ENCODE data around the gene PRF1. TPM values are rescaled to one million over a fixed set of nuclear protein-coding genes. Genes with fewer than 3 reads are reported as not detected.

The PRF1 gene
- total RNA-seq, 1 donor from 2014 or later = not detected

GRCh38 chr10:70605161-70605560 is 2.6 kb upstream of the PRF1 start:
- no peak for DNase-seq (ENCODE audit: low spot score)
- H3K4me3 Mint-ChIP-seq (ENCODE audit: unreplicated experiment) = no peak overlapping the region
- no peaks in the 10 kb centered on the region for H3K36me3 Mint-ChIP-seq (ENCODE audit: low read depth)
- H3K27me3 Mint-ChIP-seq (ENCODE audit: low read depth) = no peaks in the 10 kb centered on the region
- no peaks in the 10 kb centered on the region for H3K4me1 Mint-ChIP-seq (ENCODE audit: low read depth)
- no peak overlapping the region for H3K27ac Mint-ChIP-seq (ENCODE audit: unreplicated experiment)
- TF ChIP-seq CTCF (IDR thresholded peaks at IDR 0.05) = no peak
- H3K9me3 Mint-ChIP-seq (ENCODE audit: low read depth) = no peaks in the 10 kb centered on the region

DNA sequence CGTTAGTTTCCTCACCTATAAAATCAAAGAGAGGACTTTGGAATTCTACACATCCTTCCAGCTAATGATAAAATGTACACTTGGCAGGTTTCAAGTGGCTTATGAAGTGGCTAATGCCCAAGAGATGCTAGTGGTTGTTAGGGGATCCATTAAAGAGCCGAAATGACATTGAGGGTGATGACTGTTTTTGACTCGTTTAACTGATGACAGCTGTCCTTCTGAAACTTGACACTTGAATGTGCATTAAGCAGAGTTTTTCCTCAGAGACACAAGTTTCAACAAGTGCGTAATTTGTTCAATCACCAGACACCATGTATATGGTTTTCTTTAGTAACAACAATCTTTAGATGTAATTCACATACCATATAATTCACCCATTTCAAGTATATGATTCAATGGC is 1.6 kb upstream of the PRF1 start:
- H3K9me3 Mint-ChIP-seq (ENCODE audit: low read depth) = no peaks in the 10 kb centered on the region
- DNase-seq (ENCODE audit: low spot score) = no peak
- H3K36me3 Mint-ChIP-seq (ENCODE audit: low read depth) = no peaks in the 10 kb centered on the region
- no peak overlapping the region for H3K4me3 Mint-ChIP-seq (ENCODE audit: unreplicated experiment)
- no peak overlapping the region for H3K27ac Mint-ChIP-seq (ENCODE audit: unreplicated experiment)
- no peak for TF ChIP-seq CTCF (IDR thresholded peaks at IDR 0.05)
- H3K27me3 Mint-ChIP-seq (ENCODE audit: low read depth) = no peaks in the 10 kb centered on the region
- no peaks in the 10 kb centered on the region for H3K4me1 Mint-ChIP-seq (ENCODE audit: low read depth)

DNA sequence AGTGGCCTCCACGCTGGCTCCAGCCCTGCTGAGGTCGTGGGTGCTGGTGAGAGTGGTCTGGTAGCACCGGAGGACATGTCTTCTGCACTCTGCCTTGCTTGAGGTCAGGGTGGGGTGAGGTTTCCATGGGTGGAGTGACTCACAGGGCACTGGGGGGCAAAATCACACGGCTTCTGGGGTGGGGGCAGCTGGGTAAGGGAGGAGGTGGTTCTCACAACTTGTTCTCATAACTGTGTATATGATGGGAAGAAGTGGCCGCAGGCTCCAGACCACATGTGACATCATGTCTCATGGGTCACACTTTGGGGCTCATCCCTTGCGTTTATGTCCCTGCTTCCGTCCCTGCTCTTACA is 884 bp upstream of the PRF1 start:
- no peak overlapping the region for H3K4me3 Mint-ChIP-seq (ENCODE audit: unreplicated experiment)
- DNase-seq (ENCODE audit: low spot score) = no peak
- no peaks in the 10 kb centered on the region for H3K36me3 Mint-ChIP-seq (ENCODE audit: low read depth)
- H3K27me3 Mint-ChIP-seq (ENCODE audit: low read depth) = no peaks in the 10 kb centered on the region
- no peaks in the 10 kb centered on the region for H3K9me3 Mint-ChIP-seq (ENCODE audit: low read depth)
- no peaks in the 10 kb centered on the region for H3K4me1 Mint-ChIP-seq (ENCODE audit: low read depth)
- no peak for TF ChIP-seq CTCF (IDR thresholded peaks at IDR 0.05)
- H3K27ac Mint-ChIP-seq (ENCODE audit: unreplicated experiment) = no peak overlapping the region

DNA sequence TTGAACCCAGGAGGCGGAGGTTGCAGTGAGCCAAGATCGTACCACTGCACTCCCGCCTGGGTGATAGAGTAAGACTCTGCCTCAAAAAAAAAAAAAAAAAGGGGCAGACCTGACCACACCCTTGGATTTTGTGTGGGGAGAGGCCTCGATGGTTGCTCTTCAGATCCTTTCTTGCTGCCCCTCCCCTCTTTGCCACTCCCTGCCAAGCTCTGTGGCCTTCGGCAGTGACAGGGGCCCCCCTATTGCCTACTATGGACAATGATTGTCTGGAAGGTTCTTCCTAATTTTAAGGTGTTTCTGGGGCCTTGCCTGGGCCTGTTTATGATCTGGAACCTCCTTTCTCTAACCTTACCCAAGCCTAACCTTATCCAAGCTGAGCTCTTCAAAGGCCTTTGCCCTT is 795 bp downstream of the PRF1 start:
- Mint-ChIP-seq H3K27me3 (ENCODE audit: low read depth) (no peaks in the 10 kb centered on the region), H3K27ac (ENCODE audit: unreplicated experiment) (no peak overlapping the region), H3K4me3 (ENCODE audit: unreplicated experiment) (no peak overlapping the region), H3K4me1 (ENCODE audit: low read depth) (no peaks in the 10 kb centered on the region), H3K36me3 (ENCODE audit: low read depth) (no peaks in the 10 kb centered on the region), H3K9me3 (ENCODE audit: low read depth) (no peaks in the 10 kb centered on the region)
- no peak for TF ChIP-seq CTCF (IDR thresholded peaks at IDR 0.05)
- no peak for DNase-seq (ENCODE audit: low spot score)

GRCh38 chr10:70600512-70601395 is 1.8 kb downstream of the PRF1 start:
- H3K4me3 Mint-ChIP-seq (ENCODE audit: unreplicated experiment) = no peak overlapping the region
- H3K4me1 Mint-ChIP-seq (ENCODE audit: low read depth) = no peaks in the 10 kb centered on the region
- no peaks in the 10 kb centered on the region for H3K9me3 Mint-ChIP-seq (ENCODE audit: low read depth)
- TF ChIP-seq CTCF (IDR thresholded peaks at IDR 0.05) = no peak
- DNase-seq (ENCODE audit: low spot score) = no peak
- H3K27me3 Mint-ChIP-seq (ENCODE audit: low read depth) = no peaks in the 10 kb centered on the region
- H3K27ac Mint-ChIP-seq (ENCODE audit: unreplicated experiment) = no peak overlapping the region
- no peaks in the 10 kb centered on the region for H3K36me3 Mint-ChIP-seq (ENCODE audit: low read depth)

All from chondrocyte (in vitro differentiated cells).